Mucosa of descending colon (tissue), 3 donors: Measurements from ENCODE around the gene COL9A1. TPM values are rescaled to one million over a fixed set of nuclear protein-coding genes. Genes with fewer than 3 reads are reported as not detected.

Experiments used
- ATAC-seq: fragments of 200-7000 bp; cut with Tn5 transposase; one replicate; pipeline ENCODE4 v1.9.1; 2020; ENCODE audit warnings: mild to moderate bottlenecking, moderate library complexity
- DNase-seq, 3 donors: peaks; one replicate each; pipeline ENCODE4 v3.0.0-alpha.2; 2020
- H3K36me3 ChIP-seq: fragments of 200-600 bp; one replicate; pipeline ENCODE4 v1.8.0; 2021; ENCODE audit warnings: low read depth, mild to moderate bottlenecking
- H3K4me1 ChIP-seq: fragments of 200-600 bp; one replicate; pipeline ENCODE4 v1.8.0; 2021; ENCODE audit warnings: low read depth, mild to moderate bottlenecking
- H3K4me3 ChIP-seq: fragments of 200-600 bp; one replicate; pipeline ENCODE4 v1.8.0; 2021; ENCODE audit warnings: mild to moderate bottlenecking
- H3K9me3 ChIP-seq: fragments of 200-600 bp; one replicate; pipeline ENCODE4 v1.8.0; 2021; ENCODE audit warnings: mild to moderate bottlenecking
- CTCF ChIP-seq: fragments of 200-600 bp; IDR thresholded peaks from one replicate; pipeline ENCODE4 v1.8.0; 2022; ENCODE audit warnings: antibody characterized with exemption, mild to moderate bottlenecking
- intact Hi-C, 2 donors: fragments of 100-400 bp; cut with DNase I in 1 of 2; cut with micrococcal nuclease in 1 of 2; formaldehyde crosslinking; loops; one replicate each; pipeline versions ENCODE4 v1.11.0 to v1.11.1; 2022; cut with DNase I, micrococcal nuclease
- total RNA-seq, 3 donors: library from RNA; stranded (reverse); fragmentation: NEBNext Ultra II Directional in 2 of 3; extraction: Animal tissue kit (Norgen Biotek cat#: 25700) in 2 of 3; gene quantifications; one replicate each; pipeline versions ENCODE4 v1.2.1 to v1.2.4, GENCODE V29; 2021 to 2023
- donor health status: DM: no; HTN: no; CAD: no; lungs with moderate emphysema.
- donor health status: DM: no; HTN: no; CAD: no.
- donor health status: DM: no; HTN: yes; CAD: no.

The COL9A1 gene
- total RNA-seq, 3 donors from 2014 or later, result 0.32 to 1.8 (median 0.96) TPM

GRCh38 chr6:70183538-70183937, 119.3 kb downstream of the COL9A1 start:
- no peaks in the 10 kb centered on the region for H3K9me3 ChIP-seq
- no peak for TF ChIP-seq CTCF
- no peaks in the 10 kb centered on the region for H3K36me3 ChIP-seq
- no peaks in the 10 kb centered on the region for H3K4me1 ChIP-seq
- H3K4me3 ChIP-seq, result no peak overlapping the region
- ATAC-seq (no peak), DNase-seq (no peak)
- intact Hi-C loops, result no loop called here

GRCh38 chr6:70180901-70181599, 121.8 kb downstream of the COL9A1 start:
- no peak for TF ChIP-seq CTCF
- no peaks in the 10 kb centered on the region for H3K4me1 ChIP-seq
- no peak overlapping the region for H3K4me3 ChIP-seq
- ATAC-seq (no peak), DNase-seq (no peak)
- intact Hi-C loops, result no loop called here
- H3K36me3 ChIP-seq, result no peaks in the 10 kb centered on the region
- no peaks in the 10 kb centered on the region for H3K9me3 ChIP-seq

- TF ChIP-seq CTCF, result no peak
- intact Hi-C loops, result no loop called here
Observed at GRCh38 chr6:70180183-70180900, 122.5 kb downstream of the COL9A1 start.

GRCh38 chr6:70176842-70177550, 125.9 kb downstream of the COL9A1 start:
- no peak for TF ChIP-seq CTCF
- ATAC-seq, result no peak
- intact Hi-C loops, result no loop called here

More at GRCh38 chr6:70180183-70180900, 122.5 kb downstream of the COL9A1 start:
- no peak for DNase-seq
- H3K9me3 ChIP-seq, result no peaks in the 10 kb centered on the region
- H3K36me3 ChIP-seq, result no peaks in the 10 kb centered on the region
- H3K4me1 ChIP-seq, result no peaks in the 10 kb centered on the region
- H3K4me3 ChIP-seq, result no peak overlapping the region
- ATAC-seq, result no peak

GRCh38 chr6:70175770-70176169, 127.1 kb downstream of the COL9A1 start:
- Histone ChIP-seq H3K4me3 (no peak overlapping the region), H3K9me3 (no peaks in the 10 kb centered on the region), H3K4me1 (no peaks in the 10 kb centered on the region), H3K36me3 (no peaks in the 10 kb centered on the region)
- TF ChIP-seq CTCF, result no peak
- ATAC-seq (no peak), DNase-seq (no peak)
- intact Hi-C loops, result no loop called here

More at GRCh38 chr6:70176842-70177550, 125.9 kb downstream of the COL9A1 start:
- no peak for DNase-seq
- Histone ChIP-seq H3K4me3 (no peak overlapping the region), H3K36me3 (no peaks in the 10 kb centered on the region), H3K4me1 (no peaks in the 10 kb centered on the region), H3K9me3 (no peaks in the 10 kb centered on the region)
